Suprapubic skin (tissue), 3 donors: Measurements from ENCODE around the gene EYA3.

Source experiments
- CTCF ChIP-seq, 2 donors: fragments of 200-600 bp in 1 of 2; fragments of 450-650 bp in 1 of 2; sonication (generic) in 1 of 2; IDR thresholded peaks; one replicate each; pipeline ENCODE4 v1.5.1; 2016 to 2019; ENCODE audit warnings: antibody characterized with exemption in 2 of 2, mild to moderate bottlenecking in 1 of 2, moderate library complexity in 1 of 2
- POLR2A ChIP-seq, 2 donors: fragments of 450-650 bp; IDR thresholded peaks; one replicate each; pipeline ENCODE4 v1.6.1; 2017; ENCODE audit warnings: antibody characterized with exemption in 2 of 2, mild to moderate bottlenecking in 2 of 2, moderate library complexity in 2 of 2

DNA sequence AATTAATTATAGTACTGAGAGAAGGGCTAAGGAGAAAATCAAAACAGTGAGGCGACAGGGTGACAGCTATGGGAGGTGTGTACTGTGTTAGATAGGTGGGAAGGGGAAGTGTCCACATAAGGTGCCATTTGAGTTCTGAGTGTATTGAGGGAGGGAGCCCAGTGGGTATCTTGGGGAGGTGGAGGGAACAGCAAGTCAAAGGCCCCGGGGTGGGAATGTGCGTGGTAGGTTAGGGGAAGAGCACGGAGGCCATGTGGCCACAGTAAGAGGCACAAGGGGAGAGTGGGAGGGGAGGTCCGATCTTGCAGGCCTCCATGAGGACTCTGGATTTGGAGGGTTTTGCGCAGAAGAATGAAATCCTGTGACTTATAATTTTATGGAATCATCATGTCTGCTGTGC, 131.6 kb downstream of the EYA3 start:
- TF ChIP-seq CTCF (IDR thresholded peaks at IDR 0.05) (no peak), POLR2A (IDR thresholded peaks at IDR 0.05) (no peak)
